Measurements from ENCODE around the gene TRPV3. TPM values are rescaled to one million over a fixed set of nuclear protein-coding genes. Genes with fewer than 3 reads are reported as not detected.

The TRPV3 gene
- total and polyA plus RNA-seq, 2 donors (not counting 1 experiment from before 2014, with no cell fraction given) = 1.6 to 18.2 TPM

- Histone ChIP-seq H3K79me2 (ENCODE audit: control insufficient read depth, insufficient read depth, low read length) (no peaks in the 10 kb centered on the region), H3K9ac (ENCODE audit: low read length) (no peak overlapping the region), H3K27me3 (replicated peaks in 1 of 4; ENCODE audit: control extremely low read depth in 1 of 4, control insufficient read depth in 3 of 4, insufficient read depth in 4 of 4, low read length in 3 of 4) (no peaks in the 10 kb centered on the region), H3K9me3 (ENCODE audit: control extremely low read depth in 1 of 3, control insufficient read depth in 2 of 3, insufficient read depth in 1 of 3, low read length in 2 of 3) (no peaks in the 10 kb centered on the region), H3K4me1 (ENCODE audit: control insufficient read depth in 2 of 2, insufficient read depth in 2 of 2, low read length in 2 of 2) (peaks cover 0 to 7% of the 10 kb centered on the region in 2 donors), H3K27ac (ENCODE audit: low read length in 2 of 2) (no peak overlapping the region), H3K4me3 (ENCODE audit: control extremely low read depth in 1 of 5, extremely low read depth in 1 of 5, insufficient read depth in 1 of 5, low read depth in 2 of 5, low read length in 4 of 5) (no peak overlapping the region), H4K20me1 (ENCODE audit: control insufficient read depth, insufficient read depth, low read length, poor library complexity, severe bottlenecking) (no peaks in the 10 kb centered on the region), H3K4me2 (replicated peaks; ENCODE audit: low read depth, low read length, poor library complexity, severe bottlenecking) (no peak overlapping the region), H3K36me3 (replicated peaks in 1 of 2; ENCODE audit: control extremely low read depth in 1 of 2, control insufficient read depth in 1 of 2, extremely low read depth in 1 of 2, insufficient read depth in 2 of 2, low read length in 1 of 2) (no peaks in the 10 kb centered on the region), H2AFZ (ENCODE audit: insufficient read depth, low read depth, low read length, poor library complexity, severe bottlenecking) (no peak overlapping the region)
- DNase-seq = no peak
- Mint-ChIP-seq H3K4me1 (peaks cover 7% of the 10 kb centered on the region), H3K4me3 (no peak overlapping the region), H3K27me3 (no peaks in the 10 kb centered on the region), H3K9me3 (ENCODE audit: insufficient read depth) (no peaks in the 10 kb centered on the region), H3K27ac (no peak overlapping the region)
- intact Hi-C loops (cut with micrococcal nuclease) = no loop called here
- CTCF ChIA-PET = interaction anchor here (2.8 kb wide), 1 partner anchor 9 kb away, joined by 9 read pairs; no protein-coding TSS in a partner anchor
- TF ChIP-seq CTCF (IDR thresholded peaks at IDR 0.05) = no peak
- TF ChIP-seq EZH2 (IDR thresholded peaks at IDR 0.05; ENCODE audit: borderline replicate concordance, insufficient read depth, low read depth, low read length, poor library complexity, severe bottlenecking) = no peak
- 90% methylated on average over 5 of the region's 5 CpGs for WGBS (ENCODE audit: insufficient coverage)
- POLR2A ChIA-PET = no interaction called here
- no peak for ATAC-seq (ENCODE audit: low read depth)
Measured at GRCh38 chr17:3593384-3593783, 35.8 kb upstream of the TRPV3 start.

GRCh38 chr17:3592216-3592860, 34.7 kb upstream of the TRPV3 start:
- 98% methylated on average over 11 of the region's 15 CpGs for WGBS (ENCODE audit: insufficient coverage)
- intact Hi-C loops (cut with micrococcal nuclease) = no loop called here
- Mint-ChIP-seq H3K4me1 (peaks cover 7% of the 10 kb centered on the region), H3K27me3 (no peaks in the 10 kb centered on the region), H3K9me3 (ENCODE audit: insufficient read depth) (no peaks in the 10 kb centered on the region), H3K4me3 (no peak overlapping the region), H3K27ac (no peak overlapping the region)
- no peak overlapping the region for H3K27ac ChIP-seq (ENCODE audit: low read length in 2 of 2)
- no peak overlapping the region for H2AFZ ChIP-seq (ENCODE audit: insufficient read depth, low read depth, low read length, poor library complexity, severe bottlenecking)
- ChIA-PET POLR2A (no interaction called here), CTCF (interaction anchor here (2.8 kb wide), 1 partner anchor 10 kb away, joined by 9 read pairs; no protein-coding TSS in a partner anchor)
- H4K20me1 ChIP-seq (ENCODE audit: control insufficient read depth, insufficient read depth, low read length, poor library complexity, severe bottlenecking) = no peaks in the 10 kb centered on the region
- H3K4me2 ChIP-seq (replicated peaks; ENCODE audit: low read depth, low read length, poor library complexity, severe bottlenecking) = no peak overlapping the region
- DNase-seq = no peak
- peaks cover 0 to 3% of the 10 kb centered on the region in 2 experiments for H3K36me3 ChIP-seq (replicated peaks in 1 of 2; ENCODE audit: control extremely low read depth in 1 of 2, control insufficient read depth in 1 of 2, extremely low read depth in 1 of 2, insufficient read depth in 2 of 2, low read length in 1 of 2)
- no peak overlapping the region for H3K9ac ChIP-seq (ENCODE audit: low read length)
- H3K27me3 ChIP-seq (replicated peaks in 1 of 4; ENCODE audit: control extremely low read depth in 1 of 4, control insufficient read depth in 3 of 4, insufficient read depth in 4 of 4, low read length in 3 of 4) = no peaks in the 10 kb centered on the region
- no peak for ATAC-seq (ENCODE audit: low read depth)
- peaks cover 0 to 7% of the 10 kb centered on the region in 2 donors for H3K4me1 ChIP-seq (ENCODE audit: control insufficient read depth in 2 of 2, insufficient read depth in 2 of 2, low read length in 2 of 2)
- TF ChIP-seq EZH2 (IDR thresholded peaks at IDR 0.05; ENCODE audit: borderline replicate concordance, insufficient read depth, low read depth, low read length, poor library complexity, severe bottlenecking) = no peak
- TF ChIP-seq CTCF (IDR thresholded peaks at IDR 0.05) = no peak
- no peaks in the 10 kb centered on the region for H3K79me2 ChIP-seq (ENCODE audit: control insufficient read depth, insufficient read depth, low read length)
- no peak overlapping the region for H3K4me3 ChIP-seq (ENCODE audit: control extremely low read depth in 1 of 5, extremely low read depth in 1 of 5, insufficient read depth in 1 of 5, low read depth in 2 of 5, low read length in 4 of 5)
- H3K9me3 ChIP-seq (ENCODE audit: control extremely low read depth in 1 of 3, control insufficient read depth in 2 of 3, insufficient read depth in 1 of 3, low read length in 2 of 3) = no peaks in the 10 kb centered on the region
